IMR-90 (cell line): Measurements from ENCODE around the gene COLEC12. TPM values are rescaled to one million over a fixed set of nuclear protein-coding genes. Genes with fewer than 3 reads are reported as not detected.

Experiments
- ATAC-seq: fragments of 200-7000 bp; cut with Tn5 transposase; 2 replicates; pipeline ENCODE4 v1.9.1; 2020; ENCODE audit warnings: low read depth, mild to moderate bottlenecking, moderate library complexity
- BruUV-seq: library from RNA; stranded (reverse); fragments of 400-500 nt; replicated peaks from 2 replicates; lab custom pipeline; 2021; lab: Mats Ljungman, UMichigan
- CTCF ChIA-PET: fragments of 300-600 bp; formaldehyde crosslinking; extraction: SDS; loops from one replicate; lab custom pipeline; 2021; ENCODE audit warnings: antibody characterized with exemption; lab: Yijun Ruan, JAX
- POLR2A ChIA-PET: fragments of 300-600 bp; sonication (Branson Sonifier 250); formaldehyde crosslinking; loops from one replicate; lab custom pipeline; 2022; ENCODE audit warnings: antibody characterized with exemption; ENCODE audit not compliant: unreplicated experiment; lab: Charles Lee
- DNase-seq: peaks from one replicate; pipeline ENCODE4 v3.0.0; 2013
- H2AFZ ChIP-seq: replicated peaks from 2 replicates; pipeline ENCODE3; 2013; ENCODE audit warnings: low read length, mild to moderate bottlenecking; ENCODE audit not compliant: poor library complexity
- H2AK5ac ChIP-seq: 2 replicates; pipeline ENCODE4 v1.6.1; 2013; ENCODE audit warnings: low read depth, low read length, inconsistent platforms
- H2AK9ac ChIP-seq: replicated peaks from 2 replicates; pipeline ENCODE3; 2013; ENCODE audit warnings: mild to moderate bottlenecking, low read depth, low read length, moderate library complexity; ENCODE audit not compliant: poor library complexity
- H2BK120ac ChIP-seq: 2 replicates; pipeline ENCODE4 v1.6.1; 2013; ENCODE audit warnings: low read depth, low read length, inconsistent platforms
- H2BK15ac ChIP-seq: 3 replicates; pipeline ENCODE4 v1.6.1; 2013; ENCODE audit warnings: low read depth, low read length, inconsistent platforms
- H2BK20ac ChIP-seq: 2 replicates; pipeline ENCODE4 v1.6.1; 2013; ENCODE audit warnings: low read depth, mild to moderate bottlenecking, inconsistent platforms, low read length, moderate library complexity
- H2BK5ac ChIP-seq: 2 replicates; pipeline ENCODE4 v1.6.1; 2013; ENCODE audit warnings: mild to moderate bottlenecking, low read depth, low read length, inconsistent platforms; ENCODE audit not compliant: poor library complexity, severe bottlenecking
- H3K14ac ChIP-seq: replicated peaks from 2 replicates; pipeline ENCODE4 v1.6.1; 2013; ENCODE audit warnings: low read depth, low read length, inconsistent platforms
- H3K18ac ChIP-seq: 2 replicates; pipeline ENCODE4 v1.6.1; 2013; ENCODE audit warnings: low read depth, low read length, control low read depth
- H3K23ac ChIP-seq: 2 replicates; pipeline ENCODE4 v1.6.1; 2013; ENCODE audit warnings: low read depth, low read length, inconsistent platforms
- H3K27ac ChIP-seq: 2 replicates; pipeline ENCODE4 v1.5.1; 2013; ENCODE audit warnings: mild to moderate bottlenecking, control low read depth, low read length; ENCODE audit not compliant: insufficient read depth
- H3K27me3 ChIP-seq: 2 replicates; pipeline ENCODE4 v1.6.1; 2013; ENCODE audit warnings: low read length; ENCODE audit not compliant: control insufficient read depth, insufficient read depth
- H3K36me3 ChIP-seq: 2 replicates; pipeline ENCODE4 v1.6.1; 2013; ENCODE audit warnings: low read length, mixed read lengths; ENCODE audit not compliant: control insufficient read depth, insufficient read depth
- H3K4ac ChIP-seq: 2 replicates; pipeline ENCODE4 v1.6.1; 2013; ENCODE audit warnings: low read depth, low read length, inconsistent platforms
- H3K4me1 ChIP-seq: 2 replicates; pipeline ENCODE4 v1.6.1; 2013; ENCODE audit warnings: low read length, mixed read lengths; ENCODE audit not compliant: control insufficient read depth, insufficient read depth
- H3K4me2 ChIP-seq: 2 replicates; pipeline ENCODE4 v1.6.1; 2013; ENCODE audit warnings: low read depth, mild to moderate bottlenecking, control low read depth, low read length, moderate library complexity
- H3K4me3 ChIP-seq: 2 replicates; pipeline ENCODE4 v1.5.1; 2013; ENCODE audit warnings: low read depth, mild to moderate bottlenecking, control low read depth, low read length, moderate library complexity; ENCODE audit not compliant: insufficient read depth
- H3K56ac ChIP-seq: 2 replicates; pipeline ENCODE4 v1.6.1; 2013; ENCODE audit warnings: low read length, inconsistent platforms; ENCODE audit not compliant: insufficient read depth; ENCODE audit errors: extremely low read depth
- H3K79me1 ChIP-seq, 2 experiments: 2 replicates each; pipeline ENCODE4 v1.6.1; 2013; ENCODE audit warnings: low read length in 2 of 2, inconsistent platforms in 1 of 2, low read depth in 1 of 2
- H3K9ac ChIP-seq: 2 replicates; pipeline ENCODE4 v1.6.1; 2013; ENCODE audit warnings: low read depth, low read length, control low read depth
- H3K9me1 ChIP-seq: 2 replicates; pipeline ENCODE4 v1.6.1; 2013; ENCODE audit warnings: low read length, inconsistent platforms; ENCODE audit not compliant: insufficient read depth
- H3K9me3 ChIP-seq: 2 replicates; pipeline ENCODE4 v1.6.1; 2013; ENCODE audit warnings: low read length; ENCODE audit not compliant: control insufficient read depth, insufficient read depth
- H4K20me1 ChIP-seq: 2 replicates; pipeline ENCODE4 v1.6.1; 2013; ENCODE audit warnings: low read length, inconsistent platforms; ENCODE audit not compliant: insufficient read depth
- H4K5ac ChIP-seq: 2 replicates; pipeline ENCODE4 v1.6.1; 2013; ENCODE audit warnings: mild to moderate bottlenecking, low read depth, low read length, control low read depth
- H4K8ac ChIP-seq, 2 experiments: 2 replicates each; pipeline ENCODE4 v1.6.1; 2013; ENCODE audit warnings: low read depth in 2 of 2, low read length in 2 of 2, control low read depth in 1 of 2, inconsistent platforms in 1 of 2
- H4K91ac ChIP-seq: 2 replicates; pipeline ENCODE4 v1.6.1; 2013; ENCODE audit warnings: low read depth, low read length, inconsistent platforms; ENCODE audit not compliant: insufficient read depth
- CEBPB ChIP-seq: IDR thresholded peaks from 2 replicates; pipeline ENCODE4 v1.6.1; 2012; ENCODE audit warnings: low read depth, low read length, improper control_type of control experiment
- CHD1 ChIP-seq: IDR thresholded peaks from 2 replicates; pipeline ENCODE4 v1.6.1; 2012; ENCODE audit warnings: low read depth, low read length, improper control_type of control experiment
- MAFK ChIP-seq: IDR thresholded peaks from 2 replicates; pipeline ENCODE4 v1.6.1; 2012; ENCODE audit warnings: low read depth, low read length, improper control_type of control experiment
- NFE2L2 ChIP-seq: fragments of 150-350 bp; IDR thresholded peaks from 2 replicates; pipeline ENCODE4 v1.6.1; 2016; ENCODE audit warnings: low read depth, mild to moderate bottlenecking, low read length
- POLR2A ChIP-seq: IDR thresholded peaks from 2 replicates; pipeline ENCODE4 v1.6.1; 2012; ENCODE audit warnings: mild to moderate bottlenecking, low read depth, low read length
- RFX5 ChIP-seq: IDR thresholded peaks from 2 replicates; pipeline ENCODE4 v1.8.0; 2012; ENCODE audit warnings: low read depth, mild to moderate bottlenecking, low read length, moderate library complexity
- WGBS, 2 experiments: methylation state at CpG; one replicate each; pipeline versions ENCODE4 v1.1.5 to v1.1.7; 2013; ENCODE audit warnings: missing lambda C conversion rate in 2 of 2; ENCODE audit not compliant: insufficient read length in 1 of 2; ENCODE audit errors: extremely low coverage in 2 of 2; 5-methylcytosine and 5-hydroxymethylcytosine counted together
- dilution Hi-C: fragments of 300-500 bp; cut with HindIII; formaldehyde crosslinking; loops from one replicate; pipeline ENCODE4 v1.14.3; 2018; ENCODE audit warnings: low sequenced_read_pairs; ENCODE audit not compliant: unreplicated experiment
- in situ Hi-C: fragments of 300-500 bp; cut with MboI; formaldehyde crosslinking; loops from 3 replicates; pipeline ENCODE4 v1.14.3; 2019; ENCODE audit warnings: low sequenced_read_pairs, inconsistent platforms, mixed read lengths
- intact Hi-C: fragments of 100-400 bp; cut with micrococcal nuclease; formaldehyde crosslinking; loops from 2 replicates; pipeline ENCODE4 v1.10.0; 2022
- polyA plus RNA-seq, 3 experiments: library from polyadenylated mRNA; depleted of rRNA; stranded (reverse); fragments of >200 nt; gene quantifications; 2 replicates each; pipeline ENCODE4 v1.2.3, GENCODE V29; 2012; ENCODE audit warnings: low replicate concordance in 1 of 3
- total RNA-seq: library from RNA; depleted of rRNA; stranded (reverse); fragments of >200 nt; gene quantifications from 2 replicates; pipeline ENCODE4 v1.2.3, GENCODE V29; 2012
- TF ChIP-seq, protein P1 (sequence below): conservative IDR thresholded peaks from 2 replicates; pipeline ENCODE4 v1.5.1; 2012; ENCODE audit warnings: mild to moderate bottlenecking, low read depth, low read length, improper control_type of control experiment

The COLEC12 gene
- total and polyA plus RNA-seq, 2 of the 4 experiments (the other 2 are of a cell fraction): 1.0 to 2.3 TPM

DNA sequence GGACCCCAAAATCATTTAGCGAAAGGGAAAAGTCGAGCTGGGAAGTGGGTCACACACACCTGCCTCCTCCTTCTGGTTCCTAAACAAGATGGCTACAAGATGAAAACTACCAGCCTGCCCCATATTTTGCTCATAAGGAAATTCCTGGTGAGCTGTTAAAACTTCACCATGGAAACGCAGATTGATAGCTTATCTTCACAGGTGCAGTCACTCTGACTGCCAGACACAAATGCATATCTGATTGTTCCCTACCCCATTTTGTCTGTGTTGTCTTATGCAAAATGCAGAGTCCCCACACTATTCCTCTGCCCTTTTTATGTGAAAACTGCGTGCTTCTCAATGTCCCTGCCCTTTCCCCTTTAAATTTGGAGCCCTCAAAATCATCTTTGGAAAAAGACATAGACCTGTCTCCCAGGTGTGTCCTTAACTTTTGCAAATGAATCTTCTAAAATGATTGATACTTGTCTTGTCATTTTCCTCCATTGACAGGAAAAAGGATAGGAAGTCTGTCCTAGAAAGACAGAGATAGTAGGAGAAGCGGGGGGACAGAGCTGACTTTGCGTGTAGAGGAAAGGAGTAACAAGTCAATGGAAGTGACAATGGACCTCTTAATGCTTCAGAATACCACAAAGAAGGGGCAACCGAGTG, 193.8 kb downstream of the COLEC12 start:
- H2AK5ac ChIP-seq: no peak overlapping the region
- no peak overlapping the region for H2BK20ac ChIP-seq
- no peaks in the 10 kb centered on the region for H3K36me3 ChIP-seq
- TF ChIP-seq RFX5 (no peak), NFE2L2 (no peak), CHD1 (no peak), POLR2A (no peak), CEBPB (no peak), MAFK (no peak)
- TF ChIP-seq, protein P1, sequence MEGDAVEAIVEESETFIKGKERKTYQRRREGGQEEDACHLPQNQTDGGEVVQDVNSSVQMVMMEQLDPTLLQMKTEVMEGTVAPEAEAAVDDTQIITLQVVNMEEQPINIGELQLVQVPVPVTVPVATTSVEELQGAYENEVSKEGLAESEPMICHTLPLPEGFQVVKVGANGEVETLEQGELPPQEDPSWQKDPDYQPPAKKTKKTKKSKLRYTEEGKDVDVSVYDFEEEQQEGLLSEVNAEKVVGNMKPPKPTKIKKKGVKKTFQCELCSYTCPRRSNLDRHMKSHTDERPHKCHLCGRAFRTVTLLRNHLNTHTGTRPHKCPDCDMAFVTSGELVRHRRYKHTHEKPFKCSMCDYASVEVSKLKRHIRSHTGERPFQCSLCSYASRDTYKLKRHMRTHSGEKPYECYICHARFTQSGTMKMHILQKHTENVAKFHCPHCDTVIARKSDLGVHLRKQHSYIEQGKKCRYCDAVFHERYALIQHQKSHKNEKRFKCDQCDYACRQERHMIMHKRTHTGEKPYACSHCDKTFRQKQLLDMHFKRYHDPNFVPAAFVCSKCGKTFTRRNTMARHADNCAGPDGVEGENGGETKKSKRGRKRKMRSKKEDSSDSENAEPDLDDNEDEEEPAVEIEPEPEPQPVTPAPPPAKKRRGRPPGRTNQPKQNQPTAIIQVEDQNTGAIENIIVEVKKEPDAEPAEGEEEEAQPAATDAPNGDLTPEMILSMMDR: no peak
- H3K79me1 ChIP-seq: no peaks in the 10 kb centered on the region
- no peaks in the 10 kb centered on the region for H3K9me1 ChIP-seq
- H3K4me2 ChIP-seq: no peak overlapping the region
- no peak overlapping the region for H4K8ac ChIP-seq
- H3K27me3 ChIP-seq: peaks cover 65% of the 10 kb centered on the region
- dilution Hi-C loops (no loop called here), intact Hi-C loops (no loop called here), in situ Hi-C loops (no loop called here)
- no peaks in the 10 kb centered on the region for H4K20me1 ChIP-seq
- DNase-seq (no peak), ATAC-seq (no peak)
- BruUV-seq: no TSS peak
- H2BK120ac ChIP-seq: no peak overlapping the region
- H3K56ac ChIP-seq: no peak overlapping the region
- H3K27ac ChIP-seq: no peak overlapping the region
- no peak overlapping the region for H3K23ac ChIP-seq
- H2BK15ac ChIP-seq: no peak overlapping the region
- WGBS, 2 experiments: 80% methylated on average over 3 of the region's 7 CpGs; no CpG with 5 or more reads in 1 of the 2 experiments
- no peak overlapping the region for H3K4ac ChIP-seq
- H3K4me1 ChIP-seq: no peaks in the 10 kb centered on the region
- no peak overlapping the region for H4K91ac ChIP-seq
- H2BK5ac ChIP-seq: no peak overlapping the region
- no peak overlapping the region for H2AFZ ChIP-seq
- no peak overlapping the region for H3K18ac ChIP-seq
- no peak overlapping the region for H3K9ac ChIP-seq
- ChIA-PET CTCF (interaction anchor here (0.6 kb wide), 1 partner anchor 313 kb away, joined by 3 read pairs; no protein-coding TSS in a partner anchor), POLR2A (no interaction called here)
- H3K9me3 ChIP-seq: peaks cover 3% of the 10 kb centered on the region; the same call in 1 of the 2 replicates
- no peak overlapping the region for H4K5ac ChIP-seq
- no peak overlapping the region for H3K4me3 ChIP-seq
- H2AK9ac ChIP-seq: no peak overlapping the region
- H3K14ac ChIP-seq: no peak overlapping the region
